HFF-Myc (cell line): ENCODE data around the gene LCP1.

Experiments
- DNase-seq: peaks from one replicate; pipeline ENCODE4 v3.0.0-alpha.2; 2011; ENCODE audit warnings: low read depth; ENCODE audit errors: extremely low read depth
- H3K4me3 ChIP-seq: replicated peaks from 2 replicates; pipeline ENCODE4 v1.5.1; 2011; ENCODE audit warnings: low read depth, mild to moderate bottlenecking, control low read depth, low read length
- CTCF ChIP-seq: IDR thresholded peaks from 2 replicates; pipeline ENCODE4 v1.5.1; 2012; ENCODE audit warnings: mild to moderate bottlenecking, low read depth, low read length, control low read depth; ENCODE audit errors: missing control alignments

The LCP1 gene

GRCh38 chr13:46126056-46126455, 55.9 kb downstream of the LCP1 start:
- H3K4me3 ChIP-seq: no peak overlapping the region
- TF ChIP-seq CTCF: no peak

GRCh38 chr13:46124967-46125933, 56.7 kb downstream of the LCP1 start:
- no peak for DNase-seq
- no peak overlapping the region for H3K4me3 ChIP-seq
- no peak for TF ChIP-seq CTCF

More at GRCh38 chr13:46126056-46126455, 55.9 kb downstream of the LCP1 start:
- no peak for DNase-seq

DNA sequence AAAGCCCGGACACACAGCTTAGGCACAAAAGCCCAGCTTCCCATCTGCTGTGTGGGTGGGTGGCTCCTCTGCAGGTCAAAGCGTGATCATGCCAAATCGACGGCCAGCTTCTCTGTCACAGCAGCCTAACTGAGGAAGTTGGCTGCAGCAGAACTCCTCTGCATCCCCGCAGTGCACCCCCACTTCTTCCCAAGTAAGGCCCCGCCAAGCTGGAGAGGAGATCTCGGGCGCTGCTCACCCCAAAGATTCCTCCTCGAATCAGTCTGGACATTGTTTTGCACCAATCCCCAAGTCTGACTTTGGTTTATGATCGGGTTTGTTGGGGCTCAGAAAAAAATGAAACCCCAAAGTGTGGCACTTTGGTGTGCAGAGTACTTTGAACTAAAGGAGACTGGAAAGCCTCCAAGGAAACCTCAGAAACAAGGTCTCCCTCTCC, 57.4 kb downstream of the LCP1 start:
- no peak for DNase-seq
- no peak overlapping the region for H3K4me3 ChIP-seq
- no peak for TF ChIP-seq CTCF

- DNase-seq: no peak
- no peak for TF ChIP-seq CTCF
- H3K4me3 ChIP-seq: no peak overlapping the region
These were observed 59.7 kb downstream of the LCP1 start for GRCh38 chr13:46122304-46122703.

- no peak overlapping the region for H3K4me3 ChIP-seq
- no peak for TF ChIP-seq CTCF
- DNase-seq: no peak
These were observed 60.3 kb downstream of the LCP1 start for GRCh38 chr13:46121597-46122163.

GRCh38 chr13:46121033-46121432, 60.9 kb downstream of the LCP1 start:
- no peak for TF ChIP-seq CTCF
- DNase-seq: no peak
- H3K4me3 ChIP-seq: no peak overlapping the region
